Motor neuron (in vitro differentiated cells): ENCODE results near the gene RADIL. TPM values are rescaled to one million over a fixed set of nuclear protein-coding genes. Genes with fewer than 3 reads are reported as not detected.
"Not testable (repeated sequence)": the region's sequence is repeated elsewhere in the genome, so short reads cannot be mapped to it uniquely, and the experiment has no call there.

Experiments
- ATAC-seq, 8 experiments: fragments of 200-7000 bp; cut with Tn5 transposase; replicated peaks in 6 of 8; 2 replicates each; pipeline ENCODE4 v1.8.0; 2021; ENCODE audit warnings: mild to moderate bottlenecking in 8 of 8, moderate library complexity in 8 of 8
- H3K27ac ChIP-seq, 2 donors: fragments of 250-450 bp; sonication (Bioruptor Pico); 2 replicates each; pipeline ENCODE4 v1.9.0; 2021; ENCODE audit warnings: antibody characterized with exemption in 2 of 2, mild to moderate bottlenecking in 2 of 2, moderate library complexity in 1 of 2
- H3K4me1 ChIP-seq, 2 donors: fragments of 250-450 bp; sonication (Bioruptor Pico); replicated peaks in 1 of 2; 2 replicates each; pipeline ENCODE4 v1.6.1; 2021; ENCODE audit warnings: antibody characterized with exemption in 2 of 2, mild to moderate bottlenecking in 2 of 2, moderate library complexity in 1 of 2
- H3K4me3 ChIP-seq, 5 donors: fragments of 250-450 bp; sonication (Bioruptor Pico); 2 replicates each; pipeline ENCODE4 v1.9.0; 2021; ENCODE audit warnings: antibody characterized with exemption in 5 of 5, mild to moderate bottlenecking in 5 of 5, moderate library complexity in 4 of 5
- WGBS, 10 experiments: fragments of 450-650 bp; shearing (Covaris generic); methylation state at CpG; one replicate each; pipeline ENCODE4 v1.0.0; 2022; 5-methylcytosine and 5-hydroxymethylcytosine counted together
- in situ Hi-C, 9 experiments: fragments of 400-800 bp; cut with MboI; loops; one replicate each; pipeline ENCODE4 v1.15.0; 2021; ENCODE audit warnings: low sequenced_read_pairs in 9 of 9, low pct_unique_long_range_greater_than_20kb in 2 of 9; ENCODE audit not compliant: unreplicated experiment in 9 of 9
- total RNA-seq, 8 experiments: library from RNA; unstranded; fragments of 300-600 nt; gene quantifications; 2 replicates each; pipeline versions ENCODE4 v1.2.3 to v1.2.4, GENCODE V29; 2022

RADIL gene
- total RNA-seq, 8 experiments from 2014 or later, result 0.15 to 7.7 (median 4.6) TPM

GRCh38 chr7:4806983-4807597 lies 76.4 kb downstream of the RADIL start:
- peak in 2 of 8 experiments; percentile 7 to 15 for ATAC-seq
- in situ Hi-C loops, result loop anchor here in 1 of 9 experiments (25.0 kb wide), 1 partner anchor 280 kb away; no protein-coding TSS in a partner anchor

DNA sequence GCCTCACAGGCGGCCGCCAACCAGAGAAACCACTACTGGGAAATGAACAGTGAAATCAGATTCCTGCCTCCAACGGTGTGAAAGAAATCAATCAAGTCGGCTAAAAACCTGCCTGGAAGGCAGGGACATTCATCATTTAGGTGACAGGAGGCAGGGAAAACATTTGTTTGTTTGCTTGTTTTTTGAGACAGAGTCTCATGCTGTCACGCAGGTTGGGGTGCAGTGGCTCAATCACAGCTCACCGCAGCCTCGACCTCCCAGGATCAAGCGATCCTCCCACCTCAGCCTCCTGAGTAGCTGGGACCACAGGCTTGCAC lies 77.6 kb downstream of the RADIL start:
- in situ Hi-C loops, result loop anchor here in 1 of 9 experiments (25.0 kb wide), 1 partner anchor 281 kb away; no protein-coding TSS in a partner anchor
- no peaks in the 10 kb centered on the region for H3K4me1 ChIP-seq
- H3K4me3 ChIP-seq, result no peak overlapping the region
- WGBS, 10 experiments, result 50 to 100% (median 62%) methylated on average over 1 to 6 of the region's 8 CpGs; no CpG with 5 or more reads in 5 of the 10 experiments
- ATAC-seq, result no peak
- H3K27ac ChIP-seq, result no peak overlapping the region

More at GRCh38 chr7:4806983-4807597, 76.4 kb downstream of the RADIL start:
- H3K4me3 ChIP-seq, result no peak overlapping the region
- no peaks in the 10 kb centered on the region for H3K4me1 ChIP-seq
- 80 to 90% (median 84%) methylated on average over 1 to 7 of the region's 17 CpGs; no CpG with 5 or more reads in 7 of the 10 experiments for WGBS, 10 experiments
- no peak overlapping the region for H3K27ac ChIP-seq

DNA sequence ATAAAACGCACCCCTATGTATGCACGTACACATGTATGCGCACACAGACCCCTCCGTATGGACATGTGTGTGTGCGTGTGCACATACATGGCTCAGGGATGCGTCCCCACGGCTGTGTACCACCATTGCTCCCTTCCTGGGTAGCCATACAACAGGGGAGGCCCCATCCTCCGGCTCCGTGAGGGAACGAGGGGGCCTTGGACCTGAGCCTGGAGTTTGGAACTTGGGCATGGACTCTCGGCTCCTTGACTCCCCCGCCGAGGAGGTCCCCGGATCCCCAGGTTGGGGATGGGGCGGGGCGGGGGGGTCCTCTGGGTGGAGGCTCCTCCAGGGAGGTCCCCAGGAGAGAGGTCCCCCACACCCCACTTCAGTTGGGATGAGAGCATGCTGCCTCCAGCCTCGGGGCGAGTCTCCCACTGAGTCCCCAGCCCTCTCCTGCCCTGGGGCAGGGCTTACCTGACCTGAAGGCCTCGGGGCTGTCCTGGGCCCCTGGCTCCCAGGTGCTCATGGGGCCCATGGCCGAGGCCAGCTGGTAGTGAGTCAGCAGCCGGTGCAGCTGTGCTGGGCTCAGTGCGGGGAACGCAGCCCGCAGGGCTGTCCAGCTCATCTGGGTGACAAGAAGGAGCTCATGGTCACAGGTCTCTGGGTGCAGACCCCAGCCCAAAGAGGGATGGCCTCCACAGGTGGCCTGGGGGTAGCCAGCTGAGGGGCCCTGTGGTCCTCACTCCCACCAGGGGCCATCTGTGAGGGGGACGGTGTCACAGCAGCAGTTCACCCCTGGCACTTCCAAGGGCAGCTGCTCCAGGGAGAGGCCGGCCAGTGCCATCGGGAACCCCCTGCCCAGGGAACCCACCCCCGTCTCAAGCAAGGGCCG lies 78.2 kb downstream of the RADIL start:
- Histone ChIP-seq H3K4me1 (no peaks in the 10 kb centered on the region), H3K4me3 (no peak overlapping the region), H3K27ac (no peak overlapping the region)
- WGBS, 10 experiments, result 92 to 100% (median 98%) methylated on average over 1 to 7 of the region's 29 CpGs; no CpG with 5 or more reads in 4 of the 10 experiments
- ATAC-seq, result peak in 1 of 8 experiments; percentile 69
- in situ Hi-C loops, result loop anchor here in 1 of 9 experiments (25.0 kb wide), 1 partner anchor 282 kb away; no protein-coding TSS in a partner anchor

DNA sequence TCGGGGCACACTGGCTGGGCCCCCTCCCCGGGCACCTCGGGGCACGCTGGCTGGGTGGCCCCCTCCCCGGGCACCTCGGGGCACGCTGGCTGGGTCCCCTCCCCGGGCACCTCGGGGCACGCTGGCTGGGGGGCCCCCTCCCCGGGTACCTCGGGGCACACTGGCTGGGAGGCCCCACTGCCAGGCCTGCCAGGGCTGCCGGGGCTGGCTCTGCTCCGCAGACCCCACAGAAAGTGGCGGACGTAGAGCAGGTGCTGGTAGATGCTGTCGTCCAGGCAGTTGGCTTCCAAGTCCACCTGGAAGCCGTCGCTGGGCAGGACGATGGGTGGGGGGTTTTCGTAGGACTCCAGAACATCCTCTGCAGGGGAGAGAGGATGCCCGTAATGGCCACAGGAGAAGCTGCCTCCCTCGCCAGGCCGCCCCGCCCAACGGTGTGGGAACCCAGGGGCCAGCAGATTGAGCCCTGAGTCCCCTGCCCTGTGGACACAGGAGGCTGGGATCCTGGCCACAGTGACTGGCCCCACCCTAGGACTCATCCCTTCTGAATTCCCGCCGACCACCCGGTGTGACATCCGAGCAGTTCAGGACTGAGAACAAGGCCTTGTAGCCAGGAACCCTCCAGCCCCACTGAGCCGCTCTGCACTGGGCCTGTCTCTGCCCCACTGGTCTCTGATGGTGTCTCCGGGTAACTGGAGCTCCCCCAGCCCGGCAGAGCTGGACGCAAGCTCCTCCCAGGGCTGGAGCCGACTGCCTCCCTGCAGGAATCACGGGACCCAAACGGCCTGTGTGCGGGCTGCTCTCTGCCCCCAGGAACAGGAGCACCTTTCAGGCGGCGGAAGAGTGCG lies 79.9 kb downstream of the RADIL start:
- 52 to 94% (median 86%) methylated on average over 2 to 6 of the region's 41 CpGs; no CpG with 5 or more reads in 6 of the 10 experiments for WGBS, 10 experiments
- peaks cover 9% of the 10 kb centered on the region in 2 donors for H3K4me1 ChIP-seq
- no peak overlapping the region for H3K27ac ChIP-seq
- ATAC-seq, result peak in 5 of 8 experiments; percentile 1 to 21 (median 18)
- no peak overlapping the region for H3K4me3 ChIP-seq
- in situ Hi-C loops, result loop anchor here in 1 of 9 experiments (25.0 kb wide), 1 partner anchor 284 kb away; no protein-coding TSS in a partner anchor

- not testable (repeated sequence) for H3K4me1 ChIP-seq, ATAC-seq, H3K27ac ChIP-seq, H3K4me3 ChIP-seq
- no CpG with 5 or more reads among the region's 23 CpGs for WGBS, 10 experiments
- in situ Hi-C loops, result loop anchor here in 1 of 9 experiments (25.0 kb wide), 1 partner anchor 285 kb away; no protein-coding TSS in a partner anchor
These were observed 80.9 kb downstream of the RADIL start for GRCh38 chr7:4802577-4802976.

DNA sequence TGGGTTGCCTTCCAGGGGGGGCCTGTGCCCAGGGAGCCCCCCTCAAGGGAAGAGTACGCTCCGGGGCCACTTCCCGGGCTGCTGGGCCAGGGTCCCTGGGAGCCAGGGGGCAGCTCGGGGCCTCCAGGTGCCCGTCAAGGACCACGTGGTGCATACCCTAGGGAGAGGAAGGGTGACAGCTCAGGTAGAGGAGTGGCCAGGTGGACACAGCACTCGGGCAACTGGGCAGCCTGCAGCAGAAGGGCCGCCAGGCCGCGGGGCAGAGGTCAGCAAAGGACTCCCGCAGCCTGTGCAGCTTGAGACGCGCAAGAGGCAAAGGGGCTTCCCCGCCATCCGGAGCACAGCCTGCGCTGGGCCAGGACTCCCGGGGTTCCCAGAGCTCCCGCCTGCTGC lies 81.7 kb downstream of the RADIL start:
- no peak for ATAC-seq
- in situ Hi-C loops, result loop anchor here in 1 of 9 experiments (25.0 kb wide), 1 partner anchor 285 kb away; no protein-coding TSS in a partner anchor
- Histone ChIP-seq H3K4me1 (peaks cover 9% of the 10 kb centered on the region in 2 donors), H3K4me3 (no peak overlapping the region), H3K27ac (no peak overlapping the region)
- 67% methylated on average over 1 of the region's 18 CpGs; no CpG with 5 or more reads in 9 of the 10 experiments for WGBS, 10 experiments

DNA sequence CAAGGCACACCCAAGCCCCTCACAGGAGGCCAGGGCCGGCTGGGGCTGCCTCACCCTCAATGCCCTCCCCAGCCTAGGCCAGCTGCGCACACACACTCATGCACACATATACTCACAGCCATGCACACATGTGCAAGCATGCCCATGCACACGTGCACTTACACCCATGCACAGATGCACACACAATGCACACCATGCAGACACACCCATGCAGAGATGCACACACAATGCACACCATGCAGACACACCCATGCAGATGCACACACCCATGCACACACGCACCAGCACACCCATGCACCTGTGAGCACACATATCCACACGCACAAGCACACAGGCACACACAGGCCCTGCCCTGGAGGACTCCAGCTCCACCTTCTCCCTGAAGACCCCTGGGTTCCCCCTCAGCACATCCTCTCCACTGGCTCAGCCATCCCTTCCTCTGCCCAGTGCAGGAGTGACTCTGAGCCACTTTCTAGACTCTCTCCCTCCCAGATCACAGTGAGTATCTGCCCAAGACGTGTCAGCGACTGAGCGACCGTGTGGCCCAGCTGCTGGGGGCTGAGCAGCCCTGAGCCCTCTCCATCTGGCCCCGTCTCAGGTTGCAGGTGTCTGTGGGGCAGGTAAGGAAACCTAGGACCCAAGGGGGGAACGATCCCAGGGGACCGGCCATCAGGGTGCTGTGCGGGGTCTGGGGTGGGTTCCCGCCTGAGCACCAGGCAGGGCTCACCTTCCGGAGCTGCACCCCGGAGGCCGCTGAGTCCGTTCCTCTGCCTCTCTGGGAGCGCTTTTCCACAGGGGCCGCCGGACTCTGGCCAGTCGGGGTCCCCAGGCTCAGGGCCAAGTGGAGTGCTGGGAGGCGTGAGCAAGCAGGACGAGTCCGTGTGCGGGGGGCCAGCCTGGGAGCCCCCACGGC lies 82.3 kb downstream of the RADIL start:
- in situ Hi-C loops, result loop anchor here in 1 of 9 experiments (25.0 kb wide), 1 partner anchor 286 kb away; no protein-coding TSS in a partner anchor
- ATAC-seq, result peak in 1 of 8 experiments; percentile 3
- Histone ChIP-seq H3K4me3 (no peak overlapping the region), H3K4me1 (peaks cover 9% of the 10 kb centered on the region in 2 donors), H3K27ac (no peak overlapping the region)
- WGBS, 10 experiments, result 80 to 89% methylated on average over 1 to 3 of the region's 27 CpGs; no CpG with 5 or more reads in 8 of the 10 experiments

DNA sequence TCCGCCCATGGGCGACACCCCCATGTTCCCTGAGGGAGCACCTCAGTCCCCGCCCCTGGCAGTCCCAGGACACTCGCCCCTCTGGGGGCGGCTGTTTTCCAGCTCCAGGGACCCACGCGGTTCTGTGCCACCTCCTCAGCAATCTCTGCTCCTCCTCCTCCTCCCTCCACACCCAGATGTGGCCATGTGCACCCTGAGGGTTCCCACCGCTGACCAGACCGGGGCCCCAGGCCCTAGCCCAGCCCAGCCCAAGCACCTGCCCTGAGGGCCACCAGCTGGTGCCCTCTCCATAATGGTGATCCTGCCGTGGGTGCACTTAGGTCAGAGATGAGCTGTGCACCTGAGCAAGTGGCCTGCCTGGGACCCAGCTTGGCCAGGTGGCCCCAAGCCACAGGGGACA lies 83.0 kb downstream of the RADIL start:
- peak overlapping the region in 1 of 2 donors; percentile 47 for H3K27ac ChIP-seq
- peak in 2 of 8 experiments; percentile 8 to 19 for ATAC-seq
- no peak overlapping the region for H3K4me3 ChIP-seq
- peaks cover 9% of the 10 kb centered on the region in 2 donors for H3K4me1 ChIP-seq
- 0% methylated on average over 2 of the region's 10 CpGs; no CpG with 5 or more reads in 9 of the 10 experiments for WGBS, 10 experiments
- in situ Hi-C loops, result loop anchor here in 1 of 9 experiments (25.0 kb wide), 1 partner anchor 287 kb away; no protein-coding TSS in a partner anchor

DNA sequence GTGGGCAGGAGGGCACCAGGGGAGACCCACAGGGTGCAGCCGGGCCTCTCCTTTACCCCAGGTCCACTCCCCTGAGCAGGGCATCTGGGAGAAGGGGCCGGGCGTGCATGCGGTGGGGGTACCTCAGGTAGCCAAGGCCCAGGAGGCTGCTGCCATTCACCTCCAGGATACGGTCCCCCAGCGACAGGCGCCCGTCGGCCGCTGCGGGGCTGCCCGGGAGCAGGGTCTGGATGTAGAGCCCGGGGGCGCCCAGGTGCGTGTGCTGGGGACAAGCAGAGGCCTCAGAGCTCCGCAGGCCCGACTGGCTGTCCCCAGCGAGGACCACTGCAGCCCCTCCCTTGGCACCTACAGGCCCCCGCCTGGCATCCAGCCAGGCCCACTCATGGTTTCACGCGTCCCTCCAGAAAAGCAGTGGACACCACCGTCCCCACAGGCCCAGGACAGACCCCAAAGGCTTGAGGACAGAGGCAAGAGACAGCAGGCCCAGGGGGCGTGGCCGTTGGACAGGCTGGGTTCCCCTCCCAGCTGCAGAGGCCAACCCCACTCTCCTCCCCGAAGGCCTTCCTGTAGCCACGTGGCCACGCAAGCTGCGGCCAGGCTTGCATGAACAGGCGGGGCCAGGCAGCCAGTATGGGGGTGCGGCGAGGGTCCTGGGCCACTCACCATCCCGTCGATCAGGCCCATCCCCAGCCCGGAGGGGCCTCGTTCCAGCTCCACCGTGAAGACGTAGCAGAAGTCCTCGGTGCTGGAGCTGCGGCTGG lies 83.8 kb downstream of the RADIL start:
- Histone ChIP-seq H3K4me1 (peaks cover 9% of the 10 kb centered on the region in 2 donors), H3K27ac (peak overlapping the region in 1 of 2 donors; percentile 47), H3K4me3 (no peak overlapping the region)
- peak; percentile 27 to 83 (median 77) for ATAC-seq
- 30 to 60% methylated on average over 1 to 4 of the region's 39 CpGs; no CpG with 5 or more reads in 8 of the 10 experiments for WGBS, 10 experiments
- in situ Hi-C loops, result loop anchor here in 3 of 9 experiments (10.0 to 25.0 kb wide), 2 partner anchors 285 to 288 kb away; no protein-coding TSS in a partner anchor

DNA sequence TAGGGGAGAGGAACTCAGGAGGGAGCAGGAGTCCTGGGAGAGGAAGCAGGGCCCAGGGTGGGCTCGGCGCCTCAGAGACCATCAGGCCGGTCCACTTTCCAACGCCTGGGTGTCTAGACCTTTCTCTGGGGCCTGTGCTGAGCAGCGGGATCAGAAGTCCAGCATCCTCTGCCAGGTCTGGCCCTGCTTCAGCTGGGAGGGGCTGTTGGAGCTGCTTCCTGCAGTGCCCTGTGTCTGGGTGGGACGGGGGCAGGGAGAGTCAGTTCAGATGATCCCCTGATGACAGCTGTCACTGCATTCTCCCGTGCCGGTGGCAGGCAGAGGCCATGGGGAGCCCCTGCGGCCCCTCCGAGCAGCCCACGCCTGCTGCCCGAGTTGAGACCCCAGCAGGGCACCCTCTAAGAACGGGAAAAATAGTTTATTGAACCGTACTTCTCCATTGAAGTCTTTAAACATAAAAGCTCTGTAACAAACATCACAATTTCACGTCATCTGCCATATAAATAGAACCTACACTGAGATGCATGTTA lies 84.7 kb downstream of the RADIL start:
- Histone ChIP-seq H3K4me1 (peaks cover 9% of the 10 kb centered on the region in 2 donors), H3K4me3 (no peak overlapping the region), H3K27ac (no peak overlapping the region)
- ATAC-seq, result peak in 1 of 8 experiments; percentile 0
- 60 to 100% (median 86%) methylated on average over 4 to 10 of the region's 15 CpGs; no CpG with 5 or more reads in 7 of the 10 experiments for WGBS, 10 experiments
- in situ Hi-C loops, result loop anchor here in 2 of 9 experiments (10.0 to 25.0 kb wide), 2 partner anchors 286 to 289 kb away; no protein-coding TSS in a partner anchor
